HepG2 (cell line): ENCODE measurements around the gene SERBP1.
"Not testable (repeated sequence)": the region's sequence is repeated elsewhere in the genome, so short reads cannot be mapped to it uniquely, and the experiment has no call there.

ENCODE experiments used
- BCLAF1 ChIP-seq: fragments of 450-650 bp; IDR thresholded peaks from 2 replicates; pipeline ENCODE4 v1.6.1; 2017; ENCODE audit warnings: mild to moderate bottlenecking
- CAMTA2 ChIP-seq: sonication (generic); formaldehyde crosslinking; IDR thresholded peaks from 2 replicates; pipeline ENCODE4 v1.4.0; 2020; ENCODE audit warnings: mild to moderate bottlenecking, missing genetic modification reagents, borderline replicate concordance
- CHD2 ChIP-seq: IDR thresholded peaks from 2 replicates; pipeline ENCODE4 v1.6.1; 2011; ENCODE audit warnings: low read depth, low read length, improper control_type of control experiment
- CTCF ChIP-seq: sonication (generic); formaldehyde crosslinking; IDR thresholded peaks from 2 replicates; pipeline ENCODE4 v1.5.0; 2020; ENCODE audit warnings: mild to moderate bottlenecking, missing genetic modification reagents, moderate library complexity
- GABPA ChIP-seq, 2 experiments: IDR thresholded peaks; 2 replicates each; pipeline ENCODE4 v1.6.1; 2011 to 2016; ENCODE audit warnings: low read depth in 2 of 2, low read length in 1 of 2, missing biosample characterization in 1 of 2, missing genetic modification characterization in 1 of 2
- GATAD2A ChIP-seq: IDR thresholded peaks from 2 replicates; pipeline ENCODE4 v1.6.1; 2016
- HNRNPLL ChIP-seq: fragments of 200-400 bp; formaldehyde crosslinking; IDR thresholded peaks from 2 replicates; pipeline ENCODE4 v1.6.1; 2017; ENCODE audit warnings: mild to moderate bottlenecking, low read depth, low read length; ENCODE audit not compliant: poor library complexity, severe bottlenecking
- MTA3 ChIP-seq: sonication (generic); formaldehyde crosslinking; IDR thresholded peaks from 2 replicates; pipeline ENCODE4 v1.4.0; 2020; ENCODE audit warnings: missing genetic modification reagents

GRCh38 chr1:67446014-67446413 lies 15.8 kb upstream of the SERBP1 start:
- not testable (repeated sequence) for TF ChIP-seq HNRNPLL; CTCF (CRISPR knock-in tag); GATAD2A; CAMTA2; CHD2; BCLAF1; GABPA (IDR thresholded peaks at IDR 0.05; ENCODE audit: low read depth, low read length); GABPA (CRISPR knock-in tag; IDR thresholded peaks at IDR 0.05; ENCODE audit: low read depth); MTA3 (CRISPR knock-in tag)
